HG03460 (cell line): ENCODE results near the gene TSHZ3.

Experiments used
- ATAC-seq: cut with Tn5 transposase; IDR thresholded peaks from one replicate; pipeline ENCODE4 v1.9.1; 2021; ENCODE audit not compliant: unreplicated experiment

Gene TSHZ3

GRCh38 chr19:31354799-31355664 is 5.8 kb upstream of the TSHZ3 start:
- no peak for ATAC-seq

GRCh38 chr19:31354316-31354715 is 5.1 kb upstream of the TSHZ3 start:
- ATAC-seq, result no peak

GRCh38 chr19:31353833-31354232 is 4.6 kb upstream of the TSHZ3 start:
- no peak for ATAC-seq

GRCh38 chr19:31352782-31353651 is 3.8 kb upstream of the TSHZ3 start:
- ATAC-seq, result no peak

GRCh38 chr19:31352296-31352781 is 3.1 kb upstream of the TSHZ3 start:
- no peak for ATAC-seq

- ATAC-seq, result no peak
Observed at GRCh38 chr19:31351855-31352195, 2.6 kb upstream of the TSHZ3 start.

- ATAC-seq, result no peak
Observed at GRCh38 chr19:31351056-31351854, 2.0 kb upstream of the TSHZ3 start.

GRCh38 chr19:31350693-31351055 is 1.4 kb upstream of the TSHZ3 start:
- ATAC-seq, result no peak

- ATAC-seq, result no peak
Observed at GRCh38 chr19:31350033-31350692, 927 bp upstream of the TSHZ3 start.

GRCh38 chr19:31348481-31349159 is 616 bp downstream of the TSHZ3 start:
- ATAC-seq, result no peak

- no peak for ATAC-seq
Observed at GRCh38 chr19:31347828-31348392, 1.3 kb downstream of the TSHZ3 start.

- no peak for ATAC-seq
Observed at GRCh38 chr19:31347354-31347753, 1.9 kb downstream of the TSHZ3 start.

- ATAC-seq, result no peak
Observed at GRCh38 chr19:31346184-31347059, 2.8 kb downstream of the TSHZ3 start.

GRCh38 chr19:31344403-31344802 is 4.8 kb downstream of the TSHZ3 start:
- ATAC-seq, result no peak

GRCh38 chr19:31342926-31343325 is 6.3 kb downstream of the TSHZ3 start:
- no peak for ATAC-seq

GRCh38 chr19:31340042-31341025 is 8.9 kb downstream of the TSHZ3 start:
- no peak for ATAC-seq

GRCh38 chr19:31339411-31339810 is 9.8 kb downstream of the TSHZ3 start:
- ATAC-seq, result no peak
